Bronchial epithelial cell (primary cell): ENCODE data around the gene NFU1. TPM values are rescaled to one million over a fixed set of nuclear protein-coding genes. Genes with fewer than 3 reads are reported as not detected.
"Not testable (repeated sequence)": the region's sequence is repeated elsewhere in the genome, so short reads cannot be mapped to it uniquely, and the experiment has no call there.

Experiments
- DNase-seq: peaks from one replicate; pipeline ENCODE4 v3.0.0-alpha.2; 2010; ENCODE audit warnings: low read depth
- FAIRE-seq: peaks from 2 replicates; lab custom pipeline; 2011; peaks lifted over from hg19 to GRCh38; lab: Jason Lieb, UNC
- H3K27me3 ChIP-seq: 2 replicates; pipeline ENCODE4 v1.5.1; 2011; ENCODE audit warnings: low read length; ENCODE audit not compliant: control insufficient read depth, insufficient read depth
- H3K36me3 ChIP-seq: 2 replicates; pipeline ENCODE4 v1.5.1; 2011; ENCODE audit warnings: low read length; ENCODE audit not compliant: control insufficient read depth, insufficient read depth
- H3K4me3 ChIP-seq: 2 replicates; pipeline ENCODE4 v1.5.1; 2011; ENCODE audit warnings: mild to moderate bottlenecking, low read depth, low read length, control low read depth
- total RNA-seq: library from RNA; depleted of rRNA; stranded (reverse); fragments of >200 nt; gene quantifications from 2 replicates; pipeline ENCODE4 v1.2.1, GENCODE V29; 2014
- TF ChIP-seq, protein P1 (sequence below): IDR thresholded peaks from 2 replicates; pipeline ENCODE4 v1.5.1; 2011; ENCODE audit warnings: mild to moderate bottlenecking, moderate library complexity, low read length, control low read depth, inconsistent platforms; ENCODE audit not compliant: insufficient read depth, severe bottlenecking

The NFU1 gene
- total RNA-seq, 1 donor from 2014 or later: 23.7 TPM

DNA sequence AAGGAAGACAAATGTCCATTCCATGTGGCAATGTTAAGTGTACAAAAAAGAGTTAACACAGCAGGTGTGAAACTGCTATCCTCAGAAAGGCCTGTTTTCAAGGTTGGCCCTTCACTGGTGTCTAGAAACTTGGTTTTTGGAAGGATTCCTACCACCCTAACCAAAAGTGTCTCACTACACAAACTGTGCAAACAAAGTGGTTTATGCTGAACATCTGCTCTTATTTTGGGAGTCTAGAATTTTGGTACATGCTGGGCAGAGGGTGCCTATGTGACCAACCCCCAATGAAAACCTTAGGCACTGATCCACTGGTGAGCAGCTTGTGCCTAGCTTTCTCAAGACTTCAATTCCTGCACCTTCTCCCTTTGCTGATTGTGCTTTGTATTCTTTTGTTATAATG is 64.5 kb downstream of the NFU1 start:
- H3K4me3 ChIP-seq: no peak overlapping the region
- H3K27me3 ChIP-seq: no peaks in the 10 kb centered on the region
- peaks cover 12% of the 10 kb centered on the region for H3K36me3 ChIP-seq
- FAIRE-seq: no peak
- no peak for DNase-seq
- TF ChIP-seq, protein P1, sequence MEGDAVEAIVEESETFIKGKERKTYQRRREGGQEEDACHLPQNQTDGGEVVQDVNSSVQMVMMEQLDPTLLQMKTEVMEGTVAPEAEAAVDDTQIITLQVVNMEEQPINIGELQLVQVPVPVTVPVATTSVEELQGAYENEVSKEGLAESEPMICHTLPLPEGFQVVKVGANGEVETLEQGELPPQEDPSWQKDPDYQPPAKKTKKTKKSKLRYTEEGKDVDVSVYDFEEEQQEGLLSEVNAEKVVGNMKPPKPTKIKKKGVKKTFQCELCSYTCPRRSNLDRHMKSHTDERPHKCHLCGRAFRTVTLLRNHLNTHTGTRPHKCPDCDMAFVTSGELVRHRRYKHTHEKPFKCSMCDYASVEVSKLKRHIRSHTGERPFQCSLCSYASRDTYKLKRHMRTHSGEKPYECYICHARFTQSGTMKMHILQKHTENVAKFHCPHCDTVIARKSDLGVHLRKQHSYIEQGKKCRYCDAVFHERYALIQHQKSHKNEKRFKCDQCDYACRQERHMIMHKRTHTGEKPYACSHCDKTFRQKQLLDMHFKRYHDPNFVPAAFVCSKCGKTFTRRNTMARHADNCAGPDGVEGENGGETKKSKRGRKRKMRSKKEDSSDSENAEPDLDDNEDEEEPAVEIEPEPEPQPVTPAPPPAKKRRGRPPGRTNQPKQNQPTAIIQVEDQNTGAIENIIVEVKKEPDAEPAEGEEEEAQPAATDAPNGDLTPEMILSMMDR: no peak

DNA sequence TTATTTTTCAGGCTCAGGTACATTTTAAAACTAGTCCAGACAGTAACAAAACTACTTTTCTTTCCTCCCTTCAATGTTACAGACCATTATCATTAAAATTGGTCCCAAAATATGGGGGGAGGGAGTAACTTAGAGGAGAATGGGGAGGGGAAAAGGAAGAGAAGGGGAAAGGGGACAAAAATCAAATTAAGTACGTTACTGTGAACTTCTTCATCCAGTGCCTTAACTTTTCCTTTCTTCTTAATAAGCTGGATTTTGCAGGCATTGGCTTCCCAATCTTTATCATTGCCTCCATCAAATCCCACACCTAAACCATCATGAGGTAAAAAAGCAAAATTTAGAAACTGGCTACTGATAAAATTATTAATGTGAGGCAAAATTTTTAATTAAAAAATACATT is 67.4 kb downstream of the NFU1 start:
- H3K4me3 ChIP-seq: no peak overlapping the region
- H3K27me3 ChIP-seq: no peaks in the 10 kb centered on the region
- H3K36me3 ChIP-seq: peaks cover 16% of the 10 kb centered on the region
- TF ChIP-seq, protein P1: no peak
- FAIRE-seq (no peak), DNase-seq (no peak)

DNA sequence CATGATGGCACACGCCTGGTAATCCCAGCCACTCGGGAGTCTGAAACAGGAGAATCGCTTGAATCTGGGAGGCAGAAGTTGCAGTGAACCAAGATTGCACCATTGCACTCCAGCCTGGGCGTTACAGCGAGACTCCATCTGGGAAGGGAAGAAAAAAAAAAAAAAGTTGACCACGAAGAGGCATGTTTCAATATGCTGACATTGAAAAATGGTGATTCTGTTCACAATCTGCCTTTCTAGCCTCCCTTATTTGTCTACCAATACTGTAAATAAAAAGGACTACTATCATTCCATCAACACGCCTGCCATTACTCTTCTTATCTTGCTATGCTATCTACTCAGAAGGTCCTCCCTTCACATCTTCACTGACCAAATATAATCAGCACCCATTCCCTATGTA is 68.6 kb downstream of the NFU1 start:
- H3K4me3 ChIP-seq: no peak overlapping the region
- peaks cover 17% of the 10 kb centered on the region for H3K36me3 ChIP-seq
- TF ChIP-seq, protein P1: no peak
- FAIRE-seq (no peak), DNase-seq (no peak)
- no peaks in the 10 kb centered on the region for H3K27me3 ChIP-seq

DNA sequence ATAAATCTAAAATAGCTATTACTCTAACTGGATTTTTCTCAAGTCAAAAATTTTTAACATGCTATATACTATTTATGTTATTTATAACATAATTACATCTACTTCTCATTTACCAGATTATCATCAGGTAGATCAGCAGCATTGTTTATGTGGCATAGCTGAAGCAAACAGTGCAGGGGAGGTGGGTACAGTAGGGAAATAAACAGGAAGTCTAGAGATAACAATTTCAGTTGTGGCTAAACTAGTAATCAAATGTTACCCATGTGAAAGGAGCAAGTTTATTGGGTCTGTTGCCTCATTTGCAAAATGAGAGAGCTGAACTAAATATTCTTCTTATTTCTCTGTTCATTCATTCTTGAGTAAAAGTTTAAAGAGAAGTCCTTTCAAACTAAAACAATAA is 77.9 kb downstream of the NFU1 start:
- TF ChIP-seq, protein P1: no peak
- DNase-seq (no peak), FAIRE-seq (no peak)
- H3K27me3 ChIP-seq: no peaks in the 10 kb centered on the region
- H3K4me3 ChIP-seq: no peak overlapping the region
- peaks cover 17% of the 10 kb centered on the region for H3K36me3 ChIP-seq

DNA sequence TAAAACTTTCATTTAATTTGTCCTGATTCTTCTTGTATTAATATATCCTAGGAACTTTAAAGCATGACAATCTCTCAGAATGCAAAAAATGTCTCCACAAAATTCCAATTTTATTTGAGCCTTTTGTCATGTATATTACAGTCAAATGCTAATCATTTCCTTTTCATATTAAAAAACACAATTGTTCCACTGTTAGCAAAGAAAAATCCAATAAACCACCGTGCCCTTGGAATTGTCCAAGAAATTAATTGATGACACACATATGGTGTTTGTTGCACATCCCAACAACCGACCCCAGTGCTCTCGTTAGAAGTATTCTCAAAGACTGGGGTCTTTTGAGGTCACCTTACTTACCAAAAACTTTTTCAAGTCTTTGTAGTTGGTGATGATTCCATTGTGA is 78.3 kb downstream of the NFU1 start:
- H3K36me3 ChIP-seq: peaks cover 17% of the 10 kb centered on the region
- H3K4me3 ChIP-seq: no peak overlapping the region
- no peaks in the 10 kb centered on the region for H3K27me3 ChIP-seq
- DNase-seq (no peak), FAIRE-seq (no peak)
- TF ChIP-seq, protein P1: no peak

DNA sequence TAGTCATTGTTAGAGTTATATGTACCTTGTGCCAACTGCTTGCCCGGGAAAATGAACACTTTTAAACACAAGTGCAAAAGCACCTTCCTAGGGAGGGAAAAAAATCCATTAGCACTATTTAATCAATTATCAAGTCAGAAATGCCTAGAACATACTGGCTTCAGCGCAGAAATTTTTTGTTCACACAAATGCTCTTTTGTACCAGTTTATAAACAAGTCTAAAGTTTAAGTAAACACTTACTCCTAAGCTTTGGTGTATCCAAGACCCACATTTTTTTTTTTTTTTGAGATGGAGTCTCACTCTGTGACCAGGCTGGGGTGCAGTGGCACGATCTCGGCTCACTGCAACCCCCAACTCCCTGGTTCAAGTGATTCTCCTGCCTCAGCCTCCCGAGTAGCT is 80.8 kb downstream of the NFU1 start:
- FAIRE-seq: no peak
- H3K4me3 ChIP-seq: no peak overlapping the region
- peak; percentile 44 for DNase-seq
- no peaks in the 10 kb centered on the region for H3K27me3 ChIP-seq
- H3K36me3 ChIP-seq: peaks cover 17% of the 10 kb centered on the region
- TF ChIP-seq, protein P1: no peak

DNA sequence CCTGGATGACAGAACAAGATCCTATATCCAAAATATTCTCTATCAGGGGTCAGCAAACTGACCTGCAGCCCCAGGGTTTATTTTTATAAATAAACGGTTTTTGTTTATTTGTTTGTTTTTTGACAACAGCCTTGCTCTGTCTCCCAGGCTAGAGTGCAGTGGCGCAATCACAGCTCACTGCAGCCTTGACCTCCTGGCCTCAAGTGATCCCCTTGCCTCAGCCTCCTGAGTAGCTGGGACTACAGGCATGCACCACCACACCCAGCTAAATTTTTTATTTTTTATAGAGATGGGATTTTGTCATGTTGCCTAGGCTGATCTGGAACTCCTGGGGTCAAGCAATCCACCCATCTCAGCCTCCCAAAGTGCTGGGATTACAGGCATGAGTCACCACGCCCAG is 82.3 kb downstream of the NFU1 start:
- not testable (repeated sequence) for H3K27me3 ChIP-seq, H3K4me3 ChIP-seq, FAIRE-seq, DNase-seq
- peaks cover 18% of the 10 kb centered on the region for H3K36me3 ChIP-seq
